Panc1 (cell line): ENCODE data around the gene SPPL2C.

ENCODE experiments used
- POLR2AphosphoS5 ChIP-seq: IDR thresholded peaks from 2 replicates; pipeline ENCODE4 v1.6.1; 2012; ENCODE audit warnings: mild to moderate bottlenecking, low read depth, low read length, moderate library complexity
- SIN3A ChIP-seq: IDR thresholded peaks from 2 replicates; pipeline ENCODE4 v1.6.1; 2012; ENCODE audit warnings: low read depth, mild to moderate bottlenecking, low read length, moderate library complexity, borderline replicate concordance; ENCODE audit not compliant: insufficient read depth
- TCF7L2 ChIP-seq: IDR thresholded peaks from 2 replicates; pipeline ENCODE4 v1.6.1; 2011; ENCODE audit warnings: mild to moderate bottlenecking, low read depth, low read length, inconsistent platforms
- TF ChIP-seq, protein P1 (sequence below): fragments of 450-650 bp; IDR thresholded peaks from 2 replicates; pipeline ENCODE4 v1.5.1; 2017; ENCODE audit warnings: mild to moderate bottlenecking
- TF ChIP-seq, protein P2 (sequence below), 2 experiments: IDR thresholded peaks; 2 replicates each; pipeline ENCODE4 v1.6.1; 2011 to 2012; ENCODE audit warnings: low read depth in 2 of 2, control low read depth in 1 of 2, low read length in 1 of 2, mild to moderate bottlenecking in 1 of 2, moderate library complexity in 1 of 2; ENCODE audit not compliant: insufficient read depth in 1 of 2

DNA sequence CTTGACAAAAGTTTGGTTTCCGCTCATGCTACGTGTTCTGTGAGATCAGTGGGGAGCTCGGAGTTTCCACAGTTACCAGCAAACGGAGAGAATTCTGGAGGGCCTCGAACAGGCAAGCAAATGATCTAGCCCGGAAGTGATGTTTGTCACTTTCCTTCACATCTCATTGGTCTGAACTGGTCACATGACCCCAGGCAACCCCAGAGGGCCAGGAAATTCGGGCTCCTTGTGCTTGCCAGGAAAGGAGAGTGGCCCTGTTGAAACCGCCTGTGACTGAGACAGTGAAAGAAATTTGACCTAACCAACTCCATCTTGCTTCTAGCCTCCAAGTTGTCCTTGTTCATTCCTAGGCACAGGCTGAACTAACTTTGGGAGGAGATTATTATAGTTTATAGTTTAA is 23.0 kb downstream of the SPPL2C start:
- TF ChIP-seq, protein P1, sequence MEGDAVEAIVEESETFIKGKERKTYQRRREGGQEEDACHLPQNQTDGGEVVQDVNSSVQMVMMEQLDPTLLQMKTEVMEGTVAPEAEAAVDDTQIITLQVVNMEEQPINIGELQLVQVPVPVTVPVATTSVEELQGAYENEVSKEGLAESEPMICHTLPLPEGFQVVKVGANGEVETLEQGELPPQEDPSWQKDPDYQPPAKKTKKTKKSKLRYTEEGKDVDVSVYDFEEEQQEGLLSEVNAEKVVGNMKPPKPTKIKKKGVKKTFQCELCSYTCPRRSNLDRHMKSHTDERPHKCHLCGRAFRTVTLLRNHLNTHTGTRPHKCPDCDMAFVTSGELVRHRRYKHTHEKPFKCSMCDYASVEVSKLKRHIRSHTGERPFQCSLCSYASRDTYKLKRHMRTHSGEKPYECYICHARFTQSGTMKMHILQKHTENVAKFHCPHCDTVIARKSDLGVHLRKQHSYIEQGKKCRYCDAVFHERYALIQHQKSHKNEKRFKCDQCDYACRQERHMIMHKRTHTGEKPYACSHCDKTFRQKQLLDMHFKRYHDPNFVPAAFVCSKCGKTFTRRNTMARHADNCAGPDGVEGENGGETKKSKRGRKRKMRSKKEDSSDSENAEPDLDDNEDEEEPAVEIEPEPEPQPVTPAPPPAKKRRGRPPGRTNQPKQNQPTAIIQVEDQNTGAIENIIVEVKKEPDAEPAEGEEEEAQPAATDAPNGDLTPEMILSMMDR: no peak
- TF ChIP-seq POLR2AphosphoS5 (no peak), TCF7L2 (no peak), SIN3A (no peak)
- TF ChIP-seq, protein P2, sequence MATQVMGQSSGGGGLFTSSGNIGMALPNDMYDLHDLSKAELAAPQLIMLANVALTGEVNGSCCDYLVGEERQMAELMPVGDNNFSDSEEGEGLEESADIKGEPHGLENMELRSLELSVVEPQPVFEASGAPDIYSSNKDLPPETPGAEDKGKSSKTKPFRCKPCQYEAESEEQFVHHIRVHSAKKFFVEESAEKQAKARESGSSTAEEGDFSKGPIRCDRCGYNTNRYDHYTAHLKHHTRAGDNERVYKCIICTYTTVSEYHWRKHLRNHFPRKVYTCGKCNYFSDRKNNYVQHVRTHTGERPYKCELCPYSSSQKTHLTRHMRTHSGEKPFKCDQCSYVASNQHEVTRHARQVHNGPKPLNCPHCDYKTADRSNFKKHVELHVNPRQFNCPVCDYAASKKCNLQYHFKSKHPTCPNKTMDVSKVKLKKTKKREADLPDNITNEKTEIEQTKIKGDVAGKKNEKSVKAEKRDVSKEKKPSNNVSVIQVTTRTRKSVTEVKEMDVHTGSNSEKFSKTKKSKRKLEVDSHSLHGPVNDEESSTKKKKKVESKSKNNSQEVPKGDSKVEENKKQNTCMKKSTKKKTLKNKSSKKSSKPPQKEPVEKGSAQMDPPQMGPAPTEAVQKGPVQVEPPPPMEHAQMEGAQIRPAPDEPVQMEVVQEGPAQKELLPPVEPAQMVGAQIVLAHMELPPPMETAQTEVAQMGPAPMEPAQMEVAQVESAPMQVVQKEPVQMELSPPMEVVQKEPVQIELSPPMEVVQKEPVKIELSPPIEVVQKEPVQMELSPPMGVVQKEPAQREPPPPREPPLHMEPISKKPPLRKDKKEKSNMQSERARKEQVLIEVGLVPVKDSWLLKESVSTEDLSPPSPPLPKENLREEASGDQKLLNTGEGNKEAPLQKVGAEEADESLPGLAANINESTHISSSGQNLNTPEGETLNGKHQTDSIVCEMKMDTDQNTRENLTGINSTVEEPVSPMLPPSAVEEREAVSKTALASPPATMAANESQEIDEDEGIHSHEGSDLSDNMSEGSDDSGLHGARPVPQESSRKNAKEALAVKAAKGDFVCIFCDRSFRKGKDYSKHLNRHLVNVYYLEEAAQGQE (IDR thresholded peaks at IDR 0.05; ENCODE audit: insufficient read depth in 1 of 2, low read depth in 2 of 2, low read length in 1 of 2): no peak
